AG09309 (cell line): ENCODE measurements around the gene SCAND1.
"Not testable (repeated sequence)": the region's sequence is repeated elsewhere in the genome, so short reads cannot be mapped to it uniquely, and the experiment has no call there.

Source experiments
- DNase-seq: peaks from one replicate; pipeline ENCODE4 v3.0.0-alpha.2; 2010; ENCODE audit warnings: low read depth
- H3K4me3 ChIP-seq: 2 replicates; pipeline ENCODE4 v1.5.1; 2011; ENCODE audit warnings: mild to moderate bottlenecking, low read depth, low read length, moderate library complexity; ENCODE audit not compliant: control insufficient read depth
- CTCF ChIP-seq: IDR thresholded peaks from 2 replicates; pipeline ENCODE4 v1.5.1; 2011; ENCODE audit warnings: mild to moderate bottlenecking, low read depth, low read length, inconsistent platforms; ENCODE audit not compliant: insufficient read depth, control insufficient read depth; ENCODE audit errors: missing control alignments

The SCAND1 gene

DNA sequence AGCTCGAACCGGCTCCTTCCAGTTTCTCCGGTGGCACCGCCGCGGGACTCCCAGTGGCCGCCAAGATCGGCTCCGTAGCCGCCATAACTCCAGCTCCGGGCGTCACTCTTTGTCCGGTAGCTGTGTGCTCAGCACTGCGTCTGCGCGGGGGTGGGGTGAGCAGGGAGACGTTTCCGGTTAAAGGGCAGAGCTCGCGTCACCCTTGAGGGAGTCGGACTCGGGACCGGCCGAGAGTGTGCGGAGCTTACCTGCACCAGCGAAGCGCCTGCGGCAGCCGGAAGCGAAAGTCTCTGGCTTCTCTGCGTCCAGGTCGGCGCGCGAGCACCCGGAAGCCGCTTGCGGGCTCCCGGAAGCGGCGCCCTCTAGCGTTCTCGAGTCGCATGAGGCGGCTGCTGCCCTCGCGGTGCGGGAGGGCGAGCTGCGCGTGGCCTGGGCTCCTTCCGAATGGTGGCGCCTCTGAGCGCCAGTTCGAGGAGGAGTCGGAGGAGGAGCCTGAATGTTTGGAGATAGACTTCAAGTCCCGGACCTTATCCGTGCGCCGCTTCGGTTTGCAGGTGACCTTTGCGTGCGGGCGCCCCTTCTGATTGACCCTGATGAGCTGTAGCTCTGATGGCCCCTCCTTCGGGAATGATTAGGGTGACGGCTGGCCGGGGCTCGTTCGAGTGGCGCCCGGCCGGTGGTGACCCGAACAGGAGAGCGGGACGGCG, at the start of gene SCAND1:
Gene SCAND1 (minus strand): TSS at position 303 of the 707 bp plus-strand sequence. CDS start 218 bp downstream, at position 85.
- TF ChIP-seq CTCF = peak; percentile 88
- DNase-seq = peak; percentile 83
- H3K4me3 ChIP-seq = peak within 1 kb of the TSS; percentile 91

DNA sequence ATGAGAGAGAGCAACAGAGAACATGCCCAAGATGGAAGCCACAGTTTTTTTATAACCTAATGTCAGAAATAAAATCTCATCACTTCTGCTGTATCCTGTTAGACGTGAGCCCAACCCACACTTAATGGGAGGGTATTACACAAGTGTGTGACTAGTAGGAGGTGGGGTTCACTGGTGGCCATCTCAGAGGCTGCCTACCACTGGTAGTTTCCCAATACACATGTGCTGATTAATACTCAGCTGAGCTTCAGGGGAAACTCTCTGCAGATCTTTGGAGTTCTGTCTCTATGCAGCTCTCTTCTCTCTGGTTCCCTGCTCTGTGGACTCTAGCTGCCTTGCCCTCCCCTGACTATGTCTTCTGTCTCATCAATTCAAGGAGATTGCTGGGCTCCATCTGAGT, 49.7 kb upstream of the SCAND1 start:
- DNase-seq = no peak
- TF ChIP-seq CTCF = no peak
- H3K4me3 ChIP-seq = no peak overlapping the region

DNA sequence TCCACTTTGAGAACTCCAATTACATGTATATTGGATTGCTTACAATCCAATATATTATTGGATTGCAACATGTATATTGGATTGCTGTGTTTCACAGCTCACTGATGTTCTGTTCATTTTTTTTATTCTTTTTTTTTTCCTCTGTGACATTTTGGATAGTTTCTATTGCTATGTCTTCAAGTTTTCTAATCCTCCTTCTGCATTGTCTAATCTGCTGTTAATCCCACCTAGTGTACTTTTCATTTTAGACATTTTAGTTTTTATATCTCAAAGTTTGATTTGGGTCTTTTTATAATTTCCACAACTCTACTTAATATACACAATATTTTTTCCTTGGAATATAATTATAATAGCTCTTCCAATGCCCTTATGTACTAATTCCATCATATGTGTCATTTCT, 48.6 kb upstream of the SCAND1 start:
- no peak for TF ChIP-seq CTCF
- DNase-seq = no peak
- no peak overlapping the region for H3K4me3 ChIP-seq

DNA sequence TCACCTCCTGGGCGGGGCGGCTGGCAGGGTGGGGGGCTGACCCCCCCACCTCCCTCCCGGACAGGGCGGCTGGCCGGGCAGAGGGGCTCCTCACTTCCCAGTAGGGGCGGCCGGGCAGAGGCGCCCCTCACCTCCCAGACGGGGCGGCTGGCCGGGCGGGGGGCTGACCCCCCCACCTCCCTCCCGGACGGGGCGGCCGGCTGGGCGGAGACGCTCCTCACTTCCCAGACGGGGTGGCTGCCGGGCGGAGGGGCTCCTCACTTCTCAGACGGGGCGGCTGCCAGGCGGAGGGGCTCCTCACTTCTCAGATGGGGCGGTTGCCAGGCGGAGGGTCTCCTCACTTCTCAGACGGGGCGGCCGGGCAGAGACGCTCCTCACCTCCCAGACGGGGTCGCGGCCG, 47.0 kb upstream of the SCAND1 start:
- not testable (repeated sequence) for H3K4me3 ChIP-seq, DNase-seq

DNA sequence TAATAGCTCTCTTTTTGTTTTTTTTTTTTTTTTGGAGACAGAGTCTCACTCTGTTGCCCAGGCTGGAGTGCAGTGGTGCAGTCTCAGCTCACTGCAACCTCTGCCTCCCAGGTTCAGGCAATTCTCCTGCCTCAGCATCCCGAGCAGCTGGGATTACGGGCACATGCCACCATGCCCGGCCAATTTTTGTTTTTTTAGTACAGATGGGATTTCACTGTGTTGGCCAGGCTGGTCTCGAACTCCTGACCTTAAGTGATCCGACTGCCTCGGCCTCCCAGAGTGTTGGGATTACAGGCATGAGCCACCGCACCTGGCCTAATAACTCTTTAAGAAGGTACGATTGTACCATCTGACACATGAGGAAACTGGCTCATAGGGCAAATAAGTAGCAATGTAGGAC, 42.2 kb upstream of the SCAND1 start:
- not testable (repeated sequence) for H3K4me3 ChIP-seq, DNase-seq

DNA sequence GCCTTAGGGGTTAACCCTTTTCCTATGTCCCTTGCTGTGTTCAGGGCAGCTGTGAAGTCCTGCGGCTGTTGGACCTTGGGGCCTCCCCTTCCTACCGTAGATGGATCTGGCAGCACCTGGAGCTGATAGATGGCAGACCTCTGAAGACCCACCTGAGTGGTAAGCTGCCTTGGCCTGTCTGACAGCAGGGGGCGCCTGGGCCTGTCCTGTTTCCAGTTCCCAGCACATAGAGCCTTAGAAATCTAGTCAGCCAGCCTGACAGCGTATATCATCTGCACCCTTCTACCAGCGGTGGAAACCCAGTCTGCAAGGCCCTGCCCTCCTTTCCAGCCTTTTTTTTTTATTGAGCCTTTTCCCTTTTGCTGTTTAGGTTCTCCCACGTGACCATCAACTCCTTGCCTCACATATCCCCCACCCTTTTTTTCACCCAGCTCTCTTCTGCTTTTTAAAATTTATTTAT, 40.7 kb upstream of the SCAND1 start:
- peak; percentile 35 for DNase-seq
- no peak overlapping the region for H3K4me3 ChIP-seq
- TF ChIP-seq CTCF = peak; percentile 97

DNA sequence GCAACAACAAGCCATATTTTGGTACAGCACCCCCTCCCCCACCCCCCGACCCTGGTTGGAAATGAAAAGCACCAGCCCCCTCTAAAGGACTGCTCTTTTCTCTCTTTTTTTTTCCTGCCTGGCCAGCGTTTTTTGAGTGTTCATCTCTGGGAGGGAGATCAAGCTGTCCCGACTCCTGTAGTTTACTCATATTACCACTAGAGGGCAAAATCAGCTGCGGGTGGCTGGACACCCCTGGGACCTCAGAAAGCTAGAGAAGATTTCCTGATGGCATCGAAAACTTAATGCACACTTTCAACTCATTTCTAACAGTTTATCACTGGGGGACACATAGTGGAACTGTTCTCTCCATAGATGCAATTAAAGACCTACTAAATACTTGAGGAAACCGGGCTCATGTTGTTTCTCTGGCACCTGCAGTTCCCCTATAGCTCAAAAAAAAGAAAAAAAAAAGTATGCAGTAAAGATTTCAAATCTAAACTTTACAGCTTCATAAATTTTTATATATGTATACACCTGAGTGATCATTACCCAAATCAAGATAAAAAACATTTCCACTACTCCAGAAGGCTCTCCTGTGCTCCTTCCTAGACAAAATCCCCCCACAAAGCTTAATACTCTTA, 38.5 kb upstream of the SCAND1 start:
- peak; percentile 78 for TF ChIP-seq CTCF
- no peak overlapping the region for H3K4me3 ChIP-seq
- no peak for DNase-seq
